ENCODE data around the gene GIMAP8.
"Not testable (repeated sequence)": the region's sequence is repeated elsewhere in the genome, so short reads cannot be mapped to it uniquely, and the experiment has no call there.

Gene GIMAP8

DNA sequence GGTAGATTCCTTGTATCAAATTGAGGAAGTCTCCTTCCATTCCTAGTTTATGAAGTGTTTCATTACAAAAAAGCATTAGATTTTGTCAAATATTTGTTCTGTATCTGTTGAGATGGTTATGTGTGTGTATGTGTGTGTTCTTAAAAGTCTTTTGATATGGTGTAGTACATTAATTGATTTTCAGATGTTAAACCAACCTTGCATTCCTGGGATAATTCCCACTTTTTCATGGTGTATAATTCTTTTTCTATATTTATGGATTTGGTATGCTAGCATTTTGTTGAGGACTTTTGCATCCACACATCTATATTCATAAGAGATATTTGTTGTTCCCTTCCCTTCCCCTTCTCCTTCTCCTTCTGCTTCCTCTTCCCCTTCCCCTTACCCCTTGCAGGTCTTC, 8.9 kb upstream of the GIMAP8 start:
- no peak for DNase-seq

DNA sequence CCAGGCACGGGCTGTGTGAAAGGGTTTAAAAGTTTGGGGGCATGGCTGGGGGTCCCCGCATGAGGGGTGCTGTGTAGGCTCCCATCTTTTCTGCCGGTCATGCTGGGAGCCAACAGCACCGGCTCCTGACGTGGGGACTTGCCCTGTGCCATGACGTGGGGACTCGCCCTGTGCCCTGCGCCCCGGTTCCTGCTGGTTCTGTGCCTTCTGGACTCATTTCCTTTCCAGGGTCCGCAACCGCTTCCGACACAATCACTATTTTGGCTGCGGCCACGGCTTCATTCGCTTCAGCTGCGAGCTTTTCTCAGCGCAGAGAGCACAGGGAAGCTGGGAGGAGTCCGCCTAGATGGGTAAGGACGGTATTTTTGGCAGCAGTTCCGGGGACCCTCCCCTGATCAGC, 7.6 kb upstream of the GIMAP8 start:
- DNase-seq, result no peak

DNA sequence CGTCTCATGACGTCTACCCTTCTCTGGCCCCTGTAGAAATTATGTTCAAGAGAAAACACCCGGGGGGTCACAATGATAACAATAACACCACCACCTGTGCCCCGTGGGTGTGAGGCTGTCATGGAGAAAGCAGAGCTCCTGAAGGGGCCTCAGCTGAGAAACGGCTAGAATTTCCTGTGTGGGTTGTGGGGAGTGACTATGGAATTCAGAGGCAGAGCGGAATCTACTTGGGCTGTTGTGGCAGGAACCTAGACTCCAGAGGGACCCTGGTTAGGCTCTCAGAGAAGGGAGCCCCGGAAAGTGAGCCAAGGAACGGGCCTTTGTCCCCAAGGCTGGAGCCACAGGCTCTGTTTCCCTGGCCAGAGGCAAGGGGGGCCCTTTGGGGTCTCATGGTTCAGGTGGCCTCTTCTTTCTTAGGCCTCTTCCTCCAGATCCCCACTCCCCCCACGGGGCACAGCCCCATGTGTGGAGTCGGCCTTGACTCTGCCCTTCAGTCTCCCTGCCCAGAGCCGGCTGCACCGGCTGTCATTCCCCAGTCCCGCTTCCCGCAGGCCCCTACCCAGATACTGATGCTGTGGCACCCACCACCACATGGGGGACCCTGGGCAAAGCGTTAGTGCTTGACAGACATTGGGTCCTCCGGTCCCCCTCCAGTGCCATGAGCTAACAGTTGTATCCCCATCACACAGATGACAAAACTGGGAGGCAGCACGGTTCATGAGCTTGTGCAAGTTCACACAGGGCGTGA, 6.5 kb upstream of the GIMAP8 start:
- DNase-seq, result no peak

DNA sequence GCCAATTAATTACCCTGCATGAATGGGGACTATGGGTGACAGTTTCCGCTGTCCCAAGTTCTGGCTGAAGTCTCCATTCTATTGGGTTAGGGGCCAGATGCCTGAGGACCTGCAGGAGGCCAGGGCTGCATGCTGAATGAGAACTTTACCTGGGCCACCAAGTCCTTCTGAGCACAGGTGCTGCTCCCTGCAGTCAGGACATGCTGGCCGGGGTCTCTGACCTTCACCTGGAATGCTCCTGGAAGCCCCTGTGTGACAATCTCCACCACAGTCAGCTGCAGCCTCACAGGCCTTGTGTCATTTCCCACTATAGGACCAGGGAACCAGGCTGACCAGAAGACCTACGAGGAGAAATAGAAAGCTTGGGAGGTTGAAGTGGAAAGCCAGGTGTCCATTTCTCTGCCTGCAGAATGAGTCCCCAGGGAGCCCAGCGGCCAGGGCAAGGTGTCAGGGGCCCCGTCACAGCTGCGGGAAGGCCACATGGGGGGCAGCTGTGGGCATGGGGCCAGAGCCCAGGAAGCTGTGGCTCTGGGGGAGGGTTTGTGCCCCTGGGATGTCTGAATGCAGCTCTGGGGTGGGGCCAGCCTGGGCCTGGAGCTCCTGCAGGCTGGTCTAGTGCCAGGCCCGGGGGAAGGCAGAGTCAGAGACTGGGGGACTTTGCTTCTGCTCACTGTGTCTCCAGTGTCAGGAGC, 5.6 kb upstream of the GIMAP8 start:
- no peak for DNase-seq

DNA sequence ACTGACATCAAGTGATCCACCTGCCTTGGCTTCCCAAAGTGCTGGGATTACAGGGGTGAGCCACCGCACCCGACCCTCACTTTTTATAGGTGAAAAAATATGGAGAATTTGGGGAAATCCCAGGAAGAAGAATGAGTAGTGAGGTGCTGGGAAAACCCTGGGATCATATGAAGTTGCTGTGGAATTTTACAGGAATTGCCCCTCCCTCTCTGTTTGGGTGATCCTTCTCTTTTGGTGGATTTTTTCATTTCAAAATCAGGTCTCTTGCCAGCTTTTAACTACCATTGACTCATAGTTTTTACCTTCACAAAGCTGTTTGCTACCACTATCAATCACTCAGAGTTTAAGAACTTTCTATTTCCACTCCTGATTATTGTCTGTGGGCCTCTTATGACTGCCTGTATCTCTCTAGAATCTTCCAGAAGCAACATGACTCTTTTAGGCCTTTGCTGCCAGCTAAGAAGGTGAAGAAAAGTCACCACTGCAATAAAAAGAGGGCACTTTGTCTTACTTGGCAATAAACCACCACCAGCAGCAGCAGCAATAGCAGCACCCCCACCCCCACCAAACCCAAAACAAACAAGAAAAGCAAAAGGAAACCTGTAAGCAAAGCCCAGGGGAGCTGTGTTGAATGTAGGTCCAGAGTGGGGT, 4.0 kb upstream of the GIMAP8 start:
- DNase-seq, result no peak

DNA sequence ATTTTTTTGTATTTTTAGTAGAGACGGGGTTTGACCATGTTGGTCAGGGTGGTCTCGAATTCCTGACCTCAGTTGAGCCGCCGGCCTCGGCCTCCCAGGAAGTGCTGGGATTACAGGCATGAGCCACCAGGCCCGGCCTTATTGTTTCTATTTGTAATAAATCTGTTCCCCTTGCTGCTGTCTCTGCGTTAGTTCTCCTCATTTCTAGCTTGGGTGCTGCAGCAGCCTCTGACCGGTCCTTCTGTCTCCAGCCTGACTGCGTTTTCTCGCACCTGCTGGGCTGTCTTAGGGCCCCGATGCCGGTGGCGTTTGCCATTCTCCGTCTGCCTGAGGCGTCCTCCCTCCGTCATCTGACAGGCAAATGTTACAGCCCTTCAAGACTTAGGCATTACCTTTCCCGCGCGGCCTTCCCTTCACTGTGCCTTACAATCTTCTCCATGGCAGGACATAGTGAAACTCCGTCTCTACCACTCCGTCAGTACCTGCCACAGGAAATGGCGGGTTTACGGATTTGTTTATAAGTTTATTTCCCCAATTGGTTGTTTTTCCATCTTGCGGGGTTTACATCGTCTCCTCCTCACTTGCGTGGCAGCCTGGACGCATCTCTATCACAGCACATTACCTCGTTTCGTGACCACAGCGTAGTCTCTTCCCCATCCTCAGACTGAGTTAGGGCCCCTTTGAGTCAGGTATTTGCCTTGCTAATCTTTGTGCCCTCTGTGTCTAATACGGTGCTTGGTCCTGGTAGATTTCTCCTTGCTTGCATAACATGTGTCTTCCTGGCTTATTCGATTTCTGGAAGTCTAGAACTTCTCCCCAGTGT, 2.3 kb upstream of the GIMAP8 start:
- no peak for DNase-seq

DNA sequence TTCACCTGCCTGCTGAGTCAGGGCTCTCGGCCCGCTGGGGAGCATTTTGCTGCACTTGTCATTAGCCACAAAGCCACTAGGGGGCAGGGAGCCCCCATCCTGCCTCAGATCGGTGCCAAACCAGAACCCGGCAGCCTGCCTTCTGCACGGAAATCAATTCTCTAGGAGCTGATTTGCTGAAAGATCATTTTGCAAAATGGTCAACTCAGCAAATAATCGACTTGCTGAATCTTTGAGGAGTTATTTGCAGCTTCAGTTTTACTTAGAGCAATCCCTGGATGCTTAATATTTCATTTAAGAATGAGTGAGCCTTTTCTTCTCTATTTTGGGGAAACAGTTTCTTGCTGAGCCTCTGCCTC, 1.7 kb upstream of the GIMAP8 start:
- DNase-seq, result no peak

DNA sequence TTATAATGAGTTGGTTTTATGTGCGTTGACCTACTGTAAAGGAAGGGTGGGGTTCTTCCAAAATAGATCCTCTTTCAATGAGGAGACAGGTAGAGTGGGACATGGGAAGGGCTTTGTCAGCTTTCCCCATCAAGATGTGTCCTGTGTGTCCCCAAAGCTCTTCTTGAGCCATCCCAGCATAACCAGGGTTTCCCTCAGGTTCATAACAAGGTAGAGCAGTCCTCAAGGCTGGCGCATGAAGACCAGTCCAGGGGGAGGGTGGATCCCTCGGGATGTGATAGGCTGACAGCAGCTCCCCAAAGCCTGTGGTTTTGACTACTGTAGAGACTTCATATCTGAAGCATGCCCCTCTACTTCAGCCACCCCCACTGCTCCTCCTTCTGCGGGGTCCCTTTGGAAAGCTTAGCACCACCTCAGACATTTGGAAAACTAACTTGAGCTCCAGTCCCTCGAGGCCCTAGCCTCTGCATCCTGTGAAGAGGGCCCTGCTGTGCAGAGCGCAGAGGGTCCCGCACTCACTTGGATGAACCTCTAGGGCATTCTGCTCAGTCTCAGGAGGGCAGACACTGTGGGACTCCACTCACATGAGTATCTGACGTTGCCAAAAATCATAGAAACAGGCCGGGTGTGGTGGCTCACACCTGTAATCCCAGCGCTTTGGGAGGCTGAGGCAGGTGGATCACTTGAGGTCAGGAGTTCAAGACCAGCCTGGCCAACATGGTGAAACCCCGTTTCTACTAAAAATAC, 1.1 kb upstream of the GIMAP8 start:
- no peak for DNase-seq

DNA sequence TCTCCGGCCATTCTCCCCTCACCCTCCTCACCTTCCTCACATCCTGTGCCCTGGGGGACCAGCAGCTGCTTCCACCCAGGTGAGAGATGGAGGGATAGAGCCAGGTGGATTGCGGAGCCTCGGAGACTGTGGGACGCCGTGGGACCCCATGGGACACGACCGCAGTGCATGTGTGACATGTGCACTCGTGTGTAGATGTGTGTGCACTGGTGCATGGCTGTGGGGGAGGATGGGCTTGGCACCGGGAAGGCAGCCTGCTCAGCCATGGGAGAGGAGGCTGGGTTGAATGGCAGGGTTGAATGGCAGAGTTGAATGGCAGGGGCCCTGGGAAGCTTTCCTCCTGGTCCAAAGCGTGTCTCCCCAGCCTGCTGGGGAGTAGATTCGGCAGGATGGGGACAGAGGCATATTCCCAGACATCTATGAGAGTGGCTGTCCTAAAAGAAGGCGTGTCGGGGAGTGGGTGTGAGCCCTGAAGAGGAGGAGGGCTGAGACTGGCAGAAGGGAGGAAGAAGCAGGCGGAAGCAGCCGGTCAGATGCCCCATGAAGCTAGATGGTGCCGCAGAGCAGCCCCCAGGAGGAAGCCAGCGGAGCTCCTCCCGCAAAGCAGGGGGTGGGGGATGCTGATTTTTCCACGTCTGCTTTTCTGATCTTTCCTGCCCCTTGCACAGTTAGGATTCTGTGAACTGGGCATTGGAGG, 815 bp downstream of the GIMAP8 start:
- DNase-seq, result no peak

DNA sequence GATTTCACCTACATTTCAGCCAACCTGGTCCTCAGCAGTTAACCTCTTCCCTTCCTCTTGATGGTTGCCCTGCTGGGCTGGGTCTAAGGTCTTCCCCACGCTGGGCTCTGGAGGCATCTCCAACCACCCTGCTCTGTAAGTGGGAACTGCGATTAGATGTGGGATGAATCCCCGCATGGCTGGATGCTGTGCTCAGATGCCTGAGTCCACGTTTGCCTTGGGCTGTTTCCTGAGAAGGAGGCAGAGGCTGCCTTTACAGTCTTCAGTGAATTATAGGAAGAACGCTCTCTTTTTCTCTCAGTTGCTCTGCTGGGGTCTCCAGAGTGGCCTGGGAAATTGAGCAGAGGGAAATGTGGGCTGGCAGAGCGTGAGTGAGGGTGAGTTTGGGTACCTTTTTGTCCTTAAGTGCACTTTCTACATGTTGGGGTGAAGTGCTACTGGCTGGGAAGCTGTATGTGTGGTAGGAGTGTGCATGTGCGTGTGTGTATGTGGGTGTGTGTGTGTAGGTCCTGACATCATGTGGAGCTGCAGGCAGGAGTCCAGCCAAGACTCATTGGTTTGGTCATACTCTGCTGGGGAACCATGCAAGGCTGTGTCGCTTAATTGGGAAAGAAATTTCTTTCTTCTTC, 1.5 kb downstream of the GIMAP8 start:
- no peak for DNase-seq

DNA sequence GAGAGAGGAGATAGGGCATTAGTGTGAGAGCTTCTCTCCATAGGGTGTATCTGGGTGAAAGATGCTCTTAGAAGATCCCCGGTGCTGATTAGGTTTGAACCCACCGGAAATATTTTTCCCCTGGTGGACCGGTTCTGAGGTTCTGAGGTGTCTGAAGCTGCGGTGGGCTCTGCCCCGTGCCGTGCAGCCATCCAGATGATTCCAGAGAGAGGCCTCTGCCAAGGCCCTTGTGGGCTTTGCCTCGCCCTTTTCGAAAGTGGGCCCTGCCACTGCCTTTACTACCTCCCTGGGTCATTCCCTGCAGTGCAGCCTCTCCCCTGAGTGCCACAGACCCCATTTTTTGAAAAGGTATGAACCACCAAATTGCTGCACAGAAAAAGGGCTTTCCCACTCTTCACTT, 2.8 kb downstream of the GIMAP8 start:
- DNase-seq, result no peak

DNA sequence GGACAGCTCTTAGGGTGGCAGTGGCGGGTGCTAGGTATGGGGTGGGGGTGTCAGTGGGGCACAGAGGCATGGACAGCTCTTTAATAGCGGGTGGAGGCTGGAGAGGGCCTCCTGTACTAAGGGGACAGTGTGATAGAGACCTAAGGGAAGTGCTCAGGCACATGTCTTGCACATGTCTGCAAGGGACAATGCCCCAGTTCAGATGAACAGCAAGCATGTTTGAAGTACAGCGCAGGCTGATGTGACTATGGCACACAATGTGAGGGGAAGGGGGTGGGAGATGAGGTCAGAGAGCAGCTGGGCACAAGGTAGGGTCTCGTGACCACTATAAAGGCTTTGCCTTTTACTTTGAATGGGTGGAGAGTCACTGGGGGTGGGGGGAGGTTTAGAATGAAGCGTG, 3.5 kb downstream of the GIMAP8 start:
- no peak for DNase-seq

DNA sequence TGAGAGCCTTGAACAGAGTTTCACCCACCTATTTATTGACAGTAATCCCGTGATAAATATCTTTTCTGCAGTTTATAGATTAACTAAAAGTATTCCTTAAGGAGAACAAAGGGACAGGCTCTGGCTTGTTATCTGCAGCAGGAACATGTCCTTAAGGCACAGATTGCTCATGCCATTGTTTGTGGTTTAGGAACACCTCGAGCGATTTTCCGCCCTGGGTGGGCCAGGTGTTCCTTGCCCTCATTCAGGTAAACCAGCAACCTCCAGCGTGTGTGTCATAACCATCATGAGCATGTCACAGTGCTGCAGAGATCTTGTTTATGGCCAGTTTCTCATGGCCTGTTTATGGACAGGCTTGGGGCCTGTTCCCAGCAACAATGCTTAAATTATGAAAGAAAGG, 6.6 kb downstream of the GIMAP8 start:
- DNase-seq, result not testable (repeated sequence)

DNA sequence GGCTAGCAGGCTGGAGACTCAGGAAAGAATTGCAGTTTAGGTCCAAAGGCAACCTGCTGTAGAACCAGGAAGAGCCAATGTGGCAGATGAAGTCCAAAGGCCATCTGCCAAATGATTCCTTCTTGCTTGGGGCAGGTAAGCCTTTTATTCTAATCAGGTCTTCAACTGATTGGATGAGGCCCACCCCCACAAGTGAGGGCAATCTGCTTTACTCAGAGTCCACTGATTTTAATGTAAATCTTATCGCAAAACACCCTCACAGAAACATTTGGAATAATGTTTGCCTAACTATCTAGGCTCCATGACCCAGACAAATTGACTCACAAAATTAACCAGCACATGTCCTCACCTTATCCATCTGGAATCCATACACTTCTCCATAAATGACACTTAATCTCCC, 7.8 kb downstream of the GIMAP8 start:
- no peak for DNase-seq

DNA sequence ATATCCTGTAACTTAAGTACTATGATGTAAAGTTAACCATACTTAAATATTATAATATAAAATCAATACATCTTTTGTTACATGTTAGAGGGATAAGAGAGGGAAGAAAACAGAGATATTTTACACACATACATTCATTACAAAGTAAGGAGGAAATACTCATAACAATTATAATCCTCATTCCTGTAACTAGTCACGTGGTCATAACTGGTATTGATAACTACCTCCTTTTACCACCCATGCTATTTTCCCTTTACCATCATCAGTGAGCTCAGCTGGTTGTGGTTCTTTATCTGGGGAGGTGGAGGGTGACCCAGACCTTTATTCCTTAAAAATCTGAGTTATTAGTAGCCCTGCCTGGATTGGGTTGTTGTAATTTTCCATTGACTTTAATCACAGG, 8.3 kb downstream of the GIMAP8 start:
- no peak for DNase-seq

DNA sequence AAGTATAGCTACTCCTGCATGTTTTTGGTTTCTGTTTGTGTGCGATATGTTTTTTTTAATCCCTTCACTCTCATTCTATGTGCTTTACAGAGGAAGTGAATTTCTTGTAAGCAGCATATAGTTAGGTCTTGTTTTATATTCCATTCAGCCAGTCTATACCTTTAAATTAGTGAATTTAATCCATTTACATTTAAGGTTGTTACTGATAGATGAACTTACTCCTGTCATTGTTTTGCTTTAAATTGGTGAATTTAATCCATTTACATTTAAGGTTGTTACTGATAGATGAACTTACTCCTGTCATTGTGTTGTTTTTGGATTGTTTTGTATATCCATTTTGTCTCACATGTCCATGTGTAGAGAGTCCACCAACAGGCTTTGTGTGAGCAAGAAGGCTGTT, 11.1 kb downstream of the GIMAP8 start:
- no peak for DNase-seq

DNA sequence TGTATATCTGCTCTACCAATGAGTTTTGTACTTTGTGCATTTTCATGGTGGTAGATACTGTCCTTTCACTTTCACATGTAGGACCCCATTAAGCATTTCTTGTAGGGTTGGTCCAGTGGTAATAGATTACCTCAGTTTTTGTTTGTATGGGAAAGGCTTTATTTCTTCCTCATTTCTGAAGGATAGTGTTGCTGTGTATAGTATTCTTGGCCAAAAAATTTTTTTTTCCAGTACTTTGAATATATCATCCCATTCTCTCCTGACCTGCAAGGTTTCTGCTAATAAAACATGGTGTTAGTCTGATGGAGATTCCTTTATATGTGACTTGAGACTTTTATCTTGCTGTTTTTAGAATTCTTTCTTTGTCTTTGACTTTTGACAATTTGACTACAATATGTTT, 12.0 kb downstream of the GIMAP8 start:
- DNase-seq, result no peak

DNA sequence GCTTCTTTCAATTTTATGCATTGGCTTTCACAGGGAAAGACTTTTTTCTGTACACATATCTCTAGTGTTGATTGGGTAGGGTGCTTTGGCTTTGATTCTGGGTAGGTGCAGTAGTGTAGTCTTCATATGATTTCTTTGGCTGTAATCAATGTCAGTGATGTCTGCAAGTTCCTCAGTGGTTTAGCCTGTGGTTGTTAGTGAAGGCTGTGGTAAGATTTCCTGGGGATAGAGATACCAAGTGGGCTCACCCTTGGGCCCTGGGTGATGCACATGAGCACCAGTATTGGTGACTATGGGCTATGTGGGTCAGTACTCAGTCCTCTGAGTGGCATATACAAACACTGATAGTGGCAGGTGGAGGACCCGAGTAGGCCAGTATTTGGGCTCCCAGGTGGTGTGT, 13.0 kb downstream of the GIMAP8 start:
- no peak for DNase-seq

DNA sequence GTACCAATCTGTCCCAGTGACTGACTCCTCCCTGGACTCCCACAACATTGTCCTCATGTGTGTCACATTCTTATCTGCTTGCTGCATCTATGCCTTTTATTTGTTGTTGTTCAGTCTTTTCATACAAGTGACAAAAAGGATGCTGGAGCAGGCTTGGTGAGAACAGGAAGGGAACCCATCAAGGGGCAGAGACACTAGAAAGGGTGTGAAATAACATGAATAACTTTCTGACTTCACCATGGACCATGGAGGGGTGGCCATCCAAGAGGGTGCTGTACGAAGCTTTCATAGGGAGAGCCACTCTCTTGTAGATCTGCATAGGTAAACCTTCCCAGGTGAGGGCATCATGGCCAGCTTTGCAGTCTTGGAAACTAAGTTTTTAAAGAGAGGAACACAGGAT, 14.5 kb downstream of the GIMAP8 start:
- DNase-seq, result no peak

DNA sequence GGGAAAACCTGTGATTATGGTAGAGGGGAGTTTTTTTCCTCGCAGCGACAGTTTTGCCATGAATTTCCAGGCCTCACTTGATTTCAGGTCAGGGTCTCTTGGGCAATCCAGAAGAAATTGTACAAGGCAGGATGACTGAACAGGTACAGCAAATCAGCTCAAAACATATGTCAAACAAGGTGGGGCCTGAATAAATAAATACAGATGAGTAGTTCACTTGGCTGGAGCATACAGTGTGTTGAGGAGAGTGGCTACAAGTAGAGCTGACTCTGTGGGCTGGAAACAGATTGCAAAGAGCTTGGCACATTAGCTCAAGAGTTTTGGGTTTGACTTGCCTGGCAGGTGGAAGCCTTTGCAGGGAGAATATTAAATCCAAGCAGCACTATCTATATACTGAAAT, 15.0 kb downstream of the GIMAP8 start:
- DNase-seq, result no peak

DNA sequence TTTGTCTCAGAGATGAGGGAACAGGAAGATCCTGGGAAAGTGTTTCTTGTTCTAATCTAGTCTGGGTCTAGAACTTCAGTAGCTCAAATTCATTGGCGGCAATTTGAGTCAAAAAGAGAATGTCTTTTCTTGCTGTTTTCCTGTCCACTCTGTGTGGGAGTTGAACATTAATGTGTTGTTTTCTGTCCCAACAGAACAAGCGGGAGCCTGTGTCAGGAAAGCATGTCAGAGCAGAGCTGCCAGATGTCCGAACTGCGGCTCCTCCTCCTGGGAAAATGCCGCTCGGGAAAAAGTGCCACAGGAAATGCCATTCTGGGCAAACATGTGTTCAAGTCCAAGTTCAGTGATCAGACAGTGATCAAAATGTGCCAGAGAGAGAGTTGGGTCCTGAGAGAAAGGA, 16.0 kb downstream of the GIMAP8 start:
- no peak for DNase-seq

DNA sequence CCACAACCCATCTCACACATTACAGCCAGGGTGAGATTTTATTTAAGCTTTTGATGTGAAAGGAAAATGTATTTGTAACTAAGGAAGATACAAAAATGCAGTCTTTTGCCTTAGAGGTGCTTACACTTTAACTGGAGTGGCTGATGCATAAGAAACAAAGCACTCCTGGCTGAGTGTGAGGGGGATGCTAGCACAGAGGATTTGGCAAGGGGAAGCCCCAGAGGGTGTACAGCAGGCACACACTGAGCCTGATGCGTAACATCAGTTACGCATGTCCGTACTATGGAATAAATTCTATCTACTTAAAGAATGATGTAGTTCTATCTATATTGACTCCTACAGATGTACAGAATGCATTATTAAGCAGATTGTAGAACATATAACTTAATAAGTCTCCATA, 17.8 kb downstream of the GIMAP8 start:
- no peak for DNase-seq
